CD4-positive, alpha-beta T cell (primary cell): ENCODE results near the gene KIF5C. TPM values are rescaled to one million over a fixed set of nuclear protein-coding genes. Genes with fewer than 3 reads are reported as not detected.

Source experiments
- ATAC-seq: fragments of 200-7000 bp; cut with Tn5 transposase; one replicate; pipeline ENCODE4 v1.10.0; 2022; ENCODE audit warnings: mild to moderate bottlenecking; ENCODE audit not compliant: poor library complexity
- CTCF ChIA-PET: fragments of 350-600 bp; sonication (Branson Sonifier 250); formaldehyde crosslinking; loops from one replicate; lab custom pipeline; 2021; ENCODE audit warnings: antibody characterized with exemption, inconsistent platforms; lab: Charles Lee
- POLR2A ChIA-PET: fragments of 350-600 bp; sonication (Branson Sonifier 250); formaldehyde crosslinking; loops from one replicate; lab custom pipeline; 2021; ENCODE audit warnings: antibody characterized with exemption, inconsistent platforms; lab: Charles Lee
- DNase-seq, 14 experiments: peaks; one replicate each; pipeline ENCODE4 v3.0.0-alpha.2; 2013 to 2020; ENCODE audit warnings: mixed read lengths in 2 of 14
- H3K27ac ChIP-seq, 2 donors: one replicate each; pipeline versions ENCODE4 v1.5.1 to v1.7.0; 2013; ENCODE audit warnings: low read length in 2 of 2, low read depth in 1 of 2, mild to moderate bottlenecking in 1 of 2
- H3K27me3 ChIP-seq, 2 experiments: 1 replicate in 1 of 2; 2 replicates in 1 of 2; pipeline versions ENCODE4 v1.6.1 to v1.7.0; 2013; ENCODE audit warnings: low read length in 2 of 2, control low read depth in 1 of 2, mild to moderate bottlenecking in 1 of 2, moderate library complexity in 1 of 2; ENCODE audit not compliant: insufficient read depth in 2 of 2, control insufficient read depth in 1 of 2
- H3K36me3 ChIP-seq: one replicate; pipeline ENCODE4 v1.6.1; 2013; ENCODE audit warnings: low read length, control low read depth; ENCODE audit not compliant: insufficient read depth
- H3K4me1 ChIP-seq: one replicate; pipeline ENCODE4 v1.6.1; 2013; ENCODE audit warnings: low read length, control low read depth; ENCODE audit not compliant: insufficient read depth
- H3K4me3 ChIP-seq: one replicate; pipeline ENCODE4 v1.5.1; 2013; ENCODE audit warnings: mild to moderate bottlenecking, low read length, moderate library complexity
- H3K9me3 ChIP-seq, 2 experiments: 1 replicate in 1 of 2; 2 replicates in 1 of 2; pipeline versions ENCODE4 v1.6.1 to v1.7.0; 2013; ENCODE audit warnings: low read length in 2 of 2, mild to moderate bottlenecking in 2 of 2, control low read depth in 1 of 2, moderate library complexity in 1 of 2; ENCODE audit not compliant: control insufficient read depth in 1 of 2, insufficient read depth in 1 of 2
- H3K27ac Mint-ChIP-seq: one replicate; pipeline ENCODE4 v1.8.0; 2020; ENCODE audit warnings: mixed read lengths
- H3K27me3 Mint-ChIP-seq: one replicate; pipeline ENCODE4 v1.8.0; 2021; ENCODE audit warnings: mixed read lengths
- H3K36me3 Mint-ChIP-seq: one replicate; pipeline ENCODE4 v1.8.0; 2021; ENCODE audit warnings: low read depth, mixed read lengths
- H3K4me1 Mint-ChIP-seq: one replicate; pipeline ENCODE4 v1.8.0; 2021; ENCODE audit warnings: low read depth, mixed read lengths
- H3K4me3 Mint-ChIP-seq: one replicate; pipeline ENCODE4 v1.8.0; 2020; ENCODE audit warnings: mild to moderate bottlenecking, mixed read lengths
- H3K9me3 Mint-ChIP-seq: one replicate; pipeline ENCODE4 v1.8.0; 2020; ENCODE audit warnings: mixed read lengths
- CTCF ChIP-seq: fragments of 200-600 bp; IDR thresholded peaks from one replicate; pipeline ENCODE4 v1.8.0; 2022; ENCODE audit warnings: antibody characterized with exemption, mild to moderate bottlenecking
- intact Hi-C, 2 experiments: fragments of 100-400 bp; cut with DNase I in 1 of 2; cut with micrococcal nuclease in 1 of 2; formaldehyde crosslinking; loops; one replicate each; pipeline versions ENCODE4 v1.15.1 to v1.9.0; 2023 to 2025; cut with DNase I, micrococcal nuclease
- total RNA-seq, 174 experiments: library from RNA in 2 of 174; stranded (reverse) in 2 of 174; gene quantifications; one replicate each; pipeline ENCODE4 v1.2.3 and lab custom pipeline; 2021 to 2026

KIF5C gene
- total RNA-seq, 2 experiments from 2014 or later: 7.3 to 8.1 TPM

DNA sequence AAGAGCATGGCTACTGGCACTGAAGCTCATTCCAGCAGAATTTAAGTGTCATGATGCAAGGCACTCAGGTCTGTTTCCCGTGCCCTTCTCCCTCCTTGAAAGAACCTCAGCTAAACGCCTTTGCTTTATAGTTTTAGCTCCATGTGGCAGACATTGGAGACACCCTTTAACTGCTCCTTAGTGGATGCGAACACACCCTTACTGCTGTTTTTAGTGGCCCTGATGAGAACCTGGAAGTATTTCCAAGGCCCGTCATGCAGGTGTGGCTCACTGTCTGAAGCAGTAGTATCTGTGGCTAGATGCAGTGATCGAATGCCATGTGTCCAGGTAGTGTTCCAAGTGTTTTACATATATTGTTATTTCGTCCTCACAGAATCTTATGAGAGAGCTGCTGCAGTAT lies 28.3 kb downstream of the KIF5C start:
- Histone ChIP-seq H3K4me3 (no peak overlapping the region), H3K36me3 (peaks cover 4% of the 10 kb centered on the region), H3K9me3 (no peaks in the 10 kb centered on the region), H3K27me3 (peaks cover 0 to 2% of the 10 kb centered on the region in 2 experiments), H3K4me1 (no peaks in the 10 kb centered on the region), H3K27ac (no peak overlapping the region)
- TF ChIP-seq CTCF: no peak
- no peak for ATAC-seq
- DNase-seq: no peak
- Mint-ChIP-seq H3K4me1 (no peaks in the 10 kb centered on the region), H3K36me3 (no peaks in the 10 kb centered on the region), H3K27ac (no peak overlapping the region), H3K4me3 (no peak overlapping the region), H3K9me3 (no peaks in the 10 kb centered on the region), H3K27me3 (peaks cover 6% of the 10 kb centered on the region)
- POLR2A ChIA-PET: no interaction called here
- intact Hi-C loops: no loop called here
- CTCF ChIA-PET: interaction anchor here (0.8 kb wide), 1 partner anchor 79 kb away, joined by 3 read pairs; no protein-coding TSS in a partner anchor

GRCh38 chr2:148903979-148904378 lies 29.0 kb downstream of the KIF5C start:
- Histone ChIP-seq H3K27me3 (peaks cover 0 to 2% of the 10 kb centered on the region in 2 experiments), H3K36me3 (peaks cover 4% of the 10 kb centered on the region), H3K27ac (no peak overlapping the region), H3K4me3 (no peak overlapping the region), H3K4me1 (no peaks in the 10 kb centered on the region), H3K9me3 (no peaks in the 10 kb centered on the region)
- Mint-ChIP-seq H3K36me3 (no peaks in the 10 kb centered on the region), H3K9me3 (no peaks in the 10 kb centered on the region), H3K4me1 (no peaks in the 10 kb centered on the region), H3K4me3 (no peak overlapping the region), H3K27ac (no peak overlapping the region), H3K27me3 (peaks cover 6% of the 10 kb centered on the region)
- no peak for DNase-seq
- no peak for TF ChIP-seq CTCF
- POLR2A ChIA-PET: no interaction called here
- no peak for ATAC-seq
- intact Hi-C loops: no loop called here
- CTCF ChIA-PET: no interaction called here

- DNase-seq (no peak), ATAC-seq (no peak)
- CTCF ChIA-PET: no interaction called here
- Mint-ChIP-seq H3K4me1 (no peaks in the 10 kb centered on the region), H3K4me3 (no peak overlapping the region), H3K27me3 (no peaks in the 10 kb centered on the region), H3K27ac (no peak overlapping the region), H3K36me3 (no peaks in the 10 kb centered on the region), H3K9me3 (no peaks in the 10 kb centered on the region)
- intact Hi-C loops: no loop called here
- H3K4me3 ChIP-seq: no peak overlapping the region
- no peaks in the 10 kb centered on the region for H3K27me3 ChIP-seq
- no peaks in the 10 kb centered on the region for H3K4me1 ChIP-seq
- H3K27ac ChIP-seq: no peak overlapping the region
- H3K36me3 ChIP-seq: peaks cover 4% of the 10 kb centered on the region
- POLR2A ChIA-PET: no interaction called here
- H3K9me3 ChIP-seq: no peaks in the 10 kb centered on the region
- TF ChIP-seq CTCF: no peak
Measured at GRCh38 chr2:148906124-148906523, 31.1 kb downstream of the KIF5C start.
